ENCODE data around the gene PRKCE.

DNA sequence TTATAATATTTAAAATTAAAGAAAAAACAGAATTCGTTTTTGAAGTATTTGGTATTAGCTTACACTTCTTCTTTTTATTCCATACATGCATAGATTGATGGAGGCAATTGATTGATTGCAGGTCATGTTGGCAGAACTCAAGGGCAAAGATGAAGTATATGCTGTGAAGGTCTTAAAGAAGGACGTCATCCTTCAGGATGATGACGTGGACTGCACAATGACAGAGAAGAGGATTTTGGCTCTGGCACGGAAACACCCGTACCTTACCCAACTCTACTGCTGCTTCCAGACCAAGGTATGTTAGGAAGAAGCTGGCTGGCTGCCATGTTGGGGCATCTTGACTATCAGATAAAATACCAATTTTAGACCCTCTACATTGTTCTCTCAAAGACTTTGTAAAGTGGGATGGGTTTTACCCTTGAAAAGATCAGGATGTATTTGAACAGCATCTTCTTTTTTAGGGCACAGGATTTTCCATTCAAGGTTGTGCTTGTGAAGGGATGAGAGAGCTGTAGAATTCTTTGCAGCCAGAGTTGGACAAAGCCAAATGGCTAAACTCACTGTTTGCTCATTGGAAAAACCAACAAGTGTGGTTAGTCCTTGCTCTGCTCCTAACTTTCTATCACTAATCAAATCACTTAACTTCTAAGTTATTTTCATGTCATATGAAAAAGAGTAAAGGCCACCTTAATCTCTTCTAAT, 358.9 kb downstream of the PRKCE start:
- TF ChIP-seq, protein P1, sequence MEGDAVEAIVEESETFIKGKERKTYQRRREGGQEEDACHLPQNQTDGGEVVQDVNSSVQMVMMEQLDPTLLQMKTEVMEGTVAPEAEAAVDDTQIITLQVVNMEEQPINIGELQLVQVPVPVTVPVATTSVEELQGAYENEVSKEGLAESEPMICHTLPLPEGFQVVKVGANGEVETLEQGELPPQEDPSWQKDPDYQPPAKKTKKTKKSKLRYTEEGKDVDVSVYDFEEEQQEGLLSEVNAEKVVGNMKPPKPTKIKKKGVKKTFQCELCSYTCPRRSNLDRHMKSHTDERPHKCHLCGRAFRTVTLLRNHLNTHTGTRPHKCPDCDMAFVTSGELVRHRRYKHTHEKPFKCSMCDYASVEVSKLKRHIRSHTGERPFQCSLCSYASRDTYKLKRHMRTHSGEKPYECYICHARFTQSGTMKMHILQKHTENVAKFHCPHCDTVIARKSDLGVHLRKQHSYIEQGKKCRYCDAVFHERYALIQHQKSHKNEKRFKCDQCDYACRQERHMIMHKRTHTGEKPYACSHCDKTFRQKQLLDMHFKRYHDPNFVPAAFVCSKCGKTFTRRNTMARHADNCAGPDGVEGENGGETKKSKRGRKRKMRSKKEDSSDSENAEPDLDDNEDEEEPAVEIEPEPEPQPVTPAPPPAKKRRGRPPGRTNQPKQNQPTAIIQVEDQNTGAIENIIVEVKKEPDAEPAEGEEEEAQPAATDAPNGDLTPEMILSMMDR (conservative IDR thresholded peaks at IDR 0.05), result no peak
- TF ChIP-seq EZH2 (IDR thresholded peaks at IDR 0.05; ENCODE audit: low read depth), result no peak
